HG03135 (cell line): Measurements from ENCODE around the gene PDZRN4.
"Not testable (repeated sequence)": the region's sequence is repeated elsewhere in the genome, so short reads cannot be mapped to it uniquely, and the experiment has no call there.

Source experiments
- ATAC-seq: cut with Tn5 transposase; IDR thresholded peaks from one replicate; pipeline ENCODE4 v1.9.1; 2021; ENCODE audit warnings: mild to moderate bottlenecking, moderate library complexity; ENCODE audit not compliant: unreplicated experiment

The PDZRN4 gene

GRCh38 chr12:41277946-41278267, 89.8 kb downstream of the PDZRN4 start:
- no peak for ATAC-seq

GRCh38 chr12:41280341-41281095, 92.4 kb downstream of the PDZRN4 start:
- ATAC-seq: not testable (repeated sequence)

GRCh38 chr12:41285470-41285869, 97.3 kb downstream of the PDZRN4 start:
- not testable (repeated sequence) for ATAC-seq

- ATAC-seq: no peak
Measured at GRCh38 chr12:41286426-41286825, 98.3 kb downstream of the PDZRN4 start.

DNA sequence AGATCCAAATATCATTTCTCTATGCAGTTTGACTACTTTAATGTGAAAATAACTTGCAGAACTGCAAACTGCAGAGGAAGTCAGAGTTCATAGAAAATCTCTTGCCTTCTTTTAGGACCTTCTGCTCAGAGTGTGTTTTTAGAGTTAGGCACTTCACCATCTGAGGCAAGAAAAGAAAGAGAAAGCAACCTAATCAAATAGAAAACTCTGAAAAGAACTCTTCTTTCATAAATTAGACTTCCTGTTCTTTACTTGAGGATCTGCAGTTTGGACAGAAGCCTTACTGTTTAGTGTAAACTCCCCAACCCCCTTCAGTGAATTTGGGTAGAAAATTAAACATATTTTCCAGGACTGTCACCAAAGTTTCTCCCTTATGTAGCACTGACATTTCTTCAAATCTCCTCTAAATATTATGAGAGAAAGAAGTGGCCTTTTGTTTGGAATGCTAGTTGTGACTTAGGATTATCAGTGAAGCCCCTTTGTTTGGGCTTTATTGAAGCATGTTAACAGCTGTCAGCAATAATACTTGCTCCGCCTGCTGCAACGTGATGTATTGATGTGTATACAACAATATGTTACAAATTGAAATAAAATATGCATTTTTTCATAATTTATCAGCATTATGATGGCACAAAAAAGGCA, 99.5 kb downstream of the PDZRN4 start:
- ATAC-seq: no peak

DNA sequence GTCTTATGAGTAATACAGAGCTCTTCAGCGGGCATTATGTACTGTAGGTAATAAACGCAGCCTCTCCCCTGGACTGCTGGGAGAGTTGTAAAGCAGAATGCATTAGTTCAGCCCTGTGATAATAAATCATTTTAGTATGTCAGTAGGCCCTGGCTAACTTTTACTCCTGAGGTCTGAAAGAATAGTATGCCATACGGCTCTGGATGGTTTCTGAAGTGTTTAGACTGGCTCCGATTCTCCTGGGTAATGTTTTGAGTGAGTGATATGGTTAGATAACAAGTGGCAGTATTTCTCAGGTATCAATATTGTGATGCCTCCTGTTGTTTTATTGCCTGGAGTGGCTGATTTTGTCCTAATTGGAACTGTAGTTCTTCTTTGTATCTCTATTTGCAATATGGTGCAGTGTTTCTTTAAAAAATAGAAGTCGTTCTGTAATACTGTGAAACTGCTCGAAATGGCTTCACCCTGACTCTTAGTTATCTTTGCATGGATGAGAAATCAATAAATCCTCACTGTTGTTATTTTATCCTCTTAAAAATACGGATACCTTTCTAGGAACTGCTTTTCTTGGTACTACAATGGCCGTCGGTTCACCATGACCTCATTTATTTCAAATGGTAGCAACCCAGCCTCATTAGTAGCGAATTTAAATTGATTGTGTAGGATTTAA, 100.2 kb downstream of the PDZRN4 start:
- ATAC-seq: no peak

DNA sequence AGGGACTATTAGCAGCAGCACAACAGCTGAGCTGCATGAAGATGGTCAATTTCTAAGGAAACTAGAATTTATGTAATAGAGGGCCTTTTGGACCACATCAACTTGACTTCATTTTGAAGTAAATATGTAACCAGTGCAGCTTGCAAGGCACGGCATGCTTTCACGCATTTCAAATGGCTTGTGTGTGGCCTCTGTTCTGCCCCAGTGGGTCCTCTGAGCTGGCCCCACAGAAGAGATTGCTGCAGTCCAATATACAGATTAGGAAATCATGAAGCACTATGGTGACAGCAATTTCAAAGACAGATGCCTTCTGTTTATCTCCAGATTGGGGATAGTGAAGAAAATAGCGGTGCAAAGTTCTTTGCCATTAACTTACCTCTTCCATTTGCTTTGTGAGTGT, 101.4 kb downstream of the PDZRN4 start:
- ATAC-seq: no peak

DNA sequence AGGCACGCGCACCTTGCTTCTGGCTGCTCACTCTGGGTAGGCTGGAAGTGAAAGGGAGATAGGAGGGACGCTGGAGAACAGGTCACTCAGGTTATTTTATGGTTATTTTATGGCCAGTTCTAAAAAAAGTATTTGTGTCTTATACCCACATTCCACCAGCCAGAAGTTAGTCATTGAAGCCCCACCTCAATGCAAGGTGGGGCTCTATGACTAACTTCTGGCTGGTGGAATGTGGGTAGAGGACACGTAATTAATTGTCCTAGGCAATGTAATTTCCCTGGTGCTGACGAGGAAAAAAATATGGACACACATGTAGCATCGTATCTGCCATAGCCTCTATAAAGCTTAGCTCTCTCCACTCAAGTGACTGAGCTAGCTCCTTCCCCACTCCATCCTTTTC, 104.9 kb downstream of the PDZRN4 start:
- no peak for ATAC-seq

GRCh38 chr12:41293461-41293860, 105.3 kb downstream of the PDZRN4 start:
- ATAC-seq: no peak

DNA sequence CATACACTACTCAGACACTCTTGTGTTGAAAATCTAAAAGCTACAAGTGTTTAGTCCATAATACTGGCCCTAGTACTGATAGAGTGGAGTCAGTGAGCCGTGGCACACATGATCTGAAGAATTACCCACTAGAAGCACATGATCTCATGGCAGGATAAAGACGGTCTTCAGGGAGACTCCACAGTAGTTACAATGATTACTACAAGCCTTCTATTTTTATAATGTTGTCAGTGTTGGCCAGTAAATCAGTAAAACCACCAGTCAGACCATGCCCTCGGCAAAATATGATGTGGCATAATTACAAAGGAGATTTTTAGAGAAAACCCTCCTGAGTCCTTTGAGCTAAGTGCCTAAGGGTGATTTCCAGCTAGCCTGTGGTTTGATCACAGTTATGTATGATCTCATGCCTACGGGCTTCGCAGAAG, 114.9 kb downstream of the PDZRN4 start:
- no peak for ATAC-seq

- ATAC-seq: no peak
Measured at GRCh38 chr12:41304526-41304925, 116.4 kb downstream of the PDZRN4 start.

GRCh38 chr12:41310367-41310766, 122.2 kb downstream of the PDZRN4 start:
- ATAC-seq: no peak

- ATAC-seq: no peak
Measured at GRCh38 chr12:41311883-41312282, 123.8 kb downstream of the PDZRN4 start.

GRCh38 chr12:41312451-41312850, 124.3 kb downstream of the PDZRN4 start:
- ATAC-seq: not testable (repeated sequence)

DNA sequence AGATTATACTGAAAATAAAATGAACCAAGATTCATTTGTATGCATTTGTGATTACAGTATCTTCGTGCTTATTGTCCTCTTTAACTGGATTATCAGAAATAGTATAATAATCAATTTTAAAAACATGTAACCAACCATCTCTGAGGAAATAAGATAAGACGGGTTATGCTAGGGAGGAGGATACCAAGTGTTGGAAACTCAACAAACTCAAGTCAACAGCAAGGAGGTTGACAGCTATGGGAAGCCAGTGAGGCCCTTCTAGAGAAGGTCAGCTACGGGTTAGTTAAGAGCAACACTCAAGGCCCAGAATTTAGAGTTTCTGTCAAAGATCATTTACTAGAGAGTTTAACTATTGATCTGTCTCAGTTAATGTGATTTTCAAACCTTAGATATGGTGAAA, 137.2 kb downstream of the PDZRN4 start:
- ATAC-seq: no peak

- ATAC-seq: no peak
Measured at GRCh38 chr12:41327096-41327895, 139.2 kb downstream of the PDZRN4 start.

DNA sequence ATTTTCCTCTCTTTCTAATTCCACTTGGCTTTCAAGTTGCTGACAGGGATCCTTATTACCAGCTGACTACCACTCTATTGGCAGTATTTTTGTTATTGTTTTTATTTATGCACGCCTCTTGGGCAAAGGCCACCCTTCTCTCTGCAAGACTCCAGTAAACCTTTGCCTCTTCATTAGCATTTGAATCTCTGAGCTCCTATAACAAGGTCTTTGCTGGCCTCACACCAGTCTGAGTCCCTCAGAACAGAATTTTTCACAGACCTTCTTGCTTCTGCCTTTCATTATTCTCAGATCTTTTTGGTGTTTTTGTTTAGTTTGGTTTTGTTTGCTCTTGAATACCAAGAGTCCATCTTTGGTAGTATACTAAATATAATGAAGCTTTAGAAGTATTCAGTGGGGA, 145.9 kb downstream of the PDZRN4 start:
- ATAC-seq: no peak

DNA sequence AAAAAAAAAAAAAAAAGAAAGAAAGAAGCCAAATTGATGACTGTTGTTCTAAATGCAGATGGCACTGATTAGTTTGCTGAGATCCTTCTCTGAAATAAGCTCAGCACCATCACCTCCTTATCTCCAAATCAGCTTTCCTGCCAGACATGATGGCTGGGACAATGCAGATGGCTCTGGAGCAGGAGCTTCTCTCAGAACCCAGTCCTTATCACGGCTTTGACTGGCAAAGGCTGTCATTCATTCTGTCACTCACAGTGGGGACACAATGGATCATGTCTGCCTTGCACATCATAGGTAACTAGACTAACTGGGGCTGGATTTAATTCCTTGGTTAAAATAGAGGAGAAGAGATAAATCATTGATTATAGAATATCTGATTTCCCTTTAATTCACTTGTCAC, 146.3 kb downstream of the PDZRN4 start:
- ATAC-seq: no peak

DNA sequence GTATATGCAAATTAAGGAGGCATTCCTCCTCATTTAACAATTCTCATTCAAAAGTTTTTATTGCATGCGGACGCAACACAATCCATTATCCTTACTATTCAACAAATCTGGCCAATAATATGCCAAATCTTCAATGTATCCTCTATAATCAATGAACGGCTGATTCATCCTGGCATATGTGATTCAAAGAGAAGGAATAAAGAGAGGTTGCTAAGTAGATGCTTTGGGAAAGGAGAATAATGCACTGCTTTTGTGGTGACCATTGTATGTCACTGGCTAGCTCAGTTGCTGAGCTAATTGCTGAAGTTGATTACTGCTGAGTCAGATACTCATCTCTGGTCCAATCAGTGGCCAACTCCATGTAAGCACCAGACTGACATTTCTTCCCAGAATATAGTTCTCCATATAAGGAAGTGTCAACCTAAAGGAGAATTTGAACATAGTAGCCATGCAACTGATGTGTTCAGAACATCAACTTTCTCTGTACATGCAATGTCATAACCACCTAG, 148.0 kb downstream of the PDZRN4 start:
- no peak for ATAC-seq

- ATAC-seq: no peak
Measured at GRCh38 chr12:41339784-41340183, 151.7 kb downstream of the PDZRN4 start.
